Measurements from ENCODE around the gene SPATA7.
A peak's percentile ranks its signal among the peaks of the same experiment; 100 is the strongest.

Gene SPATA7

DNA sequence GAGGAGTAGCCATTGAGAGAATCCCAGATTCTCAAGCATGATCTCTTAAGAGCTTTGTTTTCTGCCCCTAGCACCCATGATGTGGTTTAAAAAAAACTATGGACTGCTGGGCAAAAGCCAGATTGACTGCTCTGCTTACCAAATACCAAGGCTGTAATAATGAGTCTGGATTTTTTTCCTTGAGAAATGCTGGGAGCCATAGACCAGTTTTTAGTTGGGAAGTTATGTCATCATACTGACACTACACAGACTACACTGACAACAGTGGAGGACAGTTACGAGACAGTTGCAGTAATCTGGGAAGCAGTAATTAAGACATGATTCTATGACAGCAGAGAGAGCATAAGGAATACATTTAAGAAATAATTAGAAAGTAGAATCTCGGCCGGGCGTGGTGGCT is 35.8 kb downstream of the SPATA7 start:
- no peak for DNase-seq

DNA sequence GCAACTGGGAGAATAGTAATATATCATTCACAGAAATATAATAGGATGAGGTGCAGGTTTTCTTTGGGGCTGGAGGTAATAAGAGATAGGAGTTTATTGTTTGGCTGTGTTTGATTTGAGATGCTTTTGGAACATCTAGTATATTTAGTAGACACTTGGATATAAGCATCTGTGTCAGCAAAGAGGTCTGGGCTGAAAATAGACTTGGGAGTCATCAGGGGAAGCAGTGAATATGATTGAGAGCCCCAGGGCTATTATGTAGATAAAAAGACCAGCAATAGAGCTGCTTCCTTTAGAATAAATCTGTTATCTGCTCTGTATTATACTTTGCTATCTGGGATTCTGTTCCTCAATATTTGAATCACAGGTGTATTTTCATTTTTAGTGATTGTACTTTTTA is 36.6 kb downstream of the SPATA7 start:
- DNase-seq = no peak

DNA sequence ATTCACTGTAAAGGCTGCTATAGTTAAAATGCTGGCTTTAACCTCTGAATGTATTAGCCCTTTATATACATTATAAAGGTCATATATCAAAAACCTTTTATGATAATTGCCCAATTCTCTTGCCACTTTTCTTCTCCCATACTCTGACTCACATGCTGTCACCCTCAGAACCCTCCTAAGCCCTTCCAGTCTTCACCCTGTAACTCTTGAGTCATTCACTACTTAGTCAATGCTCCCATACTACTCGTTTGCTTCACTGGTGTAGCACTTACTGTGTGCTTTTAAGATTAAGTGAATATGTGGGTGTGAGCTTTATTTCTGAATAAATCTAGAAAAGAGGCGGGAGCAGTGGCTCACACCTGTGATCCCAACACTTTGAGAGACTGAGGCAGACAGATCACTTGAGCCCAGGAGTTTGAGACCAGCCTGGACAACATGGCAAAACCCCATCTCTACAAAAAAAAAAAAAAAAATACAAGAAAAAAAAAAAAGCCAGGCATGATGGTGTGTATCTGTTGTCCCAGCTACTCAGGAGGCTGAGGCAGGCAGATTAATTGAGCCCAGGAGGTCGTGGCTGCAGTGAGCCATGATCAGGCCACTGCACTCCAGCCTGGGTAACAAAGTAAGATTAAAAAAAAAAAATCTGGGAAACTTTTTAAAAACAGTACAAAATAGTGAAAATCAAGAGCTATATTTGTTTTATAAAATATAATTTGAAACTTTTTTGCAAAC is 37.6 kb downstream of the SPATA7 start:
- DNase-seq = no peak

DNA sequence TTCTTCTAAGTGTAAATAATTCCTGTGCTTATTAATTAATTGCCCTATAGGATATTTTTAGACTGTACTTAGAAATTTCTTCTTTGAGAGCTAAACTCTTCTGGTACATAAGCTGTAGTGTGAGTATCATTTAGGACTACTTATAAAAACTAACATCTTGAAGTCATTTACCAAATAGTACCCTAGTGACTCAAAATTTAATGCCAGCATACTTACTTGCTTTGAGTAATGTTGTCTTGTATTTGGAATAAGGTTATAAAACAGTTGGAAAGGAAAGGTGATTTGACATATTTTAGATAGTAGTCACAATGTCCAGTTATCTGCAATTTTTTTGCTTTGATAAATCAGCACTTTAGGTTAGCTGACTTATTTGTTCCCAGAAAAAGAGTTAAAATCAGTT is 39.1 kb downstream of the SPATA7 start:
- no peak for DNase-seq

DNA sequence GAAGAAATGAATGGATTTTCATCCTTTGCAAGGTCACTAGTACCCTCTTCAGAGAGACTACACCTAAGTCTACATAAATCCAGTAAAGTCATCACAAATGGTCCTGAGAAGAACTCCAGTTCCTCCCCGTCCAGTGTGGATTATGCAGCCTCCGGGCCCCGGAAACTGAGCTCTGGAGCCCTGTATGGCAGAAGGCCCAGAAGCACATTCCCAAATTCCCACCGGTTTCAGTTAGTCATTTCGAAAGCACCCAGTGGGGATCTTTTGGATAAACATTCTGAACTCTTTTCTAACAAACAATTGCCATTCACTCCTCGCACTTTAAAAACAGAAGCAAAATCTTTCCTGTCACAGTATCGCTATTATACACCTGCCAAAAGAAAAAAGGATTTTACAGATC is 40.8 kb downstream of the SPATA7 start:
- no peak for DNase-seq

DNA sequence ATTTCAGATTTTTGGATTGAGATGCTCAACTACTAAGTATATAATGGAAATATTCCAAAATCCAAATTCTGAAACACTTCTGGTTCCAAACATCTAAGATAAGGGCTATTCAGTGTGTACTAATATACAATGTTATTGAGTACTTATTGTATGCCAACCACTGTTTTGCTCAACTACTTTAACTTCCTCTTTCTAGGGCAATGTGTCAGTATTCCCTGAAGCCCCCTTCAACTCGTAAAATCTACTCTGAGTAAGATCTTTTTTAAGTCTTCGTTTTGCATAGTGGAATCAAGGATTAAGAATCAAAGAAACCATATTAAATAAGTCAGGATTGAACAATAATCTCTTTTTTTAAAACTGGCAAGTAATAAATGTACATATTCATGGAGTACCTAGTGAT is 45.5 kb downstream of the SPATA7 start:
- DNase-seq = peak; percentile 38

DNA sequence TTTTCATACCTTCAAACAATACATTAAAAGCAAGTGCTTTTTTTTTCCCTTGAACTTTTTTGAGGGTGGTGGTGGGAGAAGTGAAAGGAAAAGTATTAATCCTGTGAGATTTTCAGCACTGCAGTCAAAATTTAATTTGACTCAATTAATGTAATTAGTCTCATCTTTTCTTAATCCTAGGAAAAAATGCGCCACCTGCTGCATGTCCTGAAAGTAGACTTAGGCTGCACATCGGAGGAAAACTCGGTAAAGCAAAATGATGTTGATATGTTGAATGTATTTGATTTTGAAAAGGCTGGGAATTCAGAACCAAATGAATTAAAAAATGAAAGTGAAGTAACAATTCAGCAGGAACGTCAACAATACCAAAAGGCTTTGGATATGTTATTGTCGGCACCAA is 52.2 kb downstream of the SPATA7 start:
- DNase-seq = peak; percentile 24

DNA sequence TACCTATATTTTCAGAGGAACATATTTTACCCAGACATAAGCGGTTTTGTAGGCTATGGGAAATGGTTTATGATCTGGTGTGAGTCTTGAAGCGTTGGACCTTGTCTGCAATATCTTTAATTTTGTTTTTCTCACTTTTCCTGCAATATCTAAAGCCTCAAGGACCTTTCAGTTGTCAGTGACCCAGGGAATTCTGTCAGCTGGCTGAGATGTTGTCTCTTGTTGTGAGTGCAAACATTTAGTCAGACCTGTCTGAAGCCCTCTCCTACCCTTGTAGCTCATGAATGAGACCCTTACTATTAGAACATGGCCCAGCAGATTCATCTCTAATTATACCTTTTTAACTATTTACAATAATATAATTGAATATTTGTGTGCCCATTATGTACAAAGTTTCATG is 53.6 kb downstream of the SPATA7 start:
- no peak for DNase-seq

DNA sequence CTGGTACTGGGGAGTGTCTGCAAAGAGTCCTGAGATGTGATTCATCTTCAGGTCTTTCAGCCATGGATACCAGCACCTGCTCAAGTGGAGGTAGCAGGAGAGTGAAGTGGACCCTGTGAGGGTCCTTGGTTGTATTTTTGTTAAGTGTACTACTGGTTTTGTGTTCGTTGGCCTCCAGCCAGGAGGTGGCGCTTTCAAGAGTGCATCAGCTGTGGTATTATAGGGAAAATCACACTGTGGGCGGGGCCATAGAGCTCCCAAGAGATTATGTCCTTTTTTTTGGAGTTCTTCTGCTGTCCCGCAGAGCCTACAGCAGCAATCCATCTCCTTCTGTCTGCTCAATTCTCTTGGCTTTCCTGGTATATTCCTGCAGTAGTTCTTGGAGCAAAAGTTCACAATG is 66.8 kb downstream of the SPATA7 start:
- no peak for DNase-seq

DNA sequence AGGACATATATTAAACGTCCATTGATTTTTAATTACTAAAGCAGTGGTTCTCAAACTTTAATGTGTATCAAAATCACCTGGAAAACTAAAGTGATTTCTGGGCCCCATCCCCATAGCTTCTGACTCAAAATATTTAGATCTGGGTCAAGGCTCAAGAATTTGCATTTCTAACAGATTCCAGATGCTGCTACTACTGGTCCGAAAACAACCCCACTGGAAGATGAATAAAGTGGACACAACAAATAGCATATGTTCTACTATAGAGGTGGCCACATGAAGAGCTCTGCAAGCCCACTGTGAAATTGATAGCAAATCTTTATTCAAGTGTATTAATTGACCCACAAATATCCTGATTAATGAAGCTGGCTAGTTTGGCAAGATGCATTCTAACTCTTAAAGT is 69.4 kb downstream of the SPATA7 start:
- DNase-seq = no peak

DNA sequence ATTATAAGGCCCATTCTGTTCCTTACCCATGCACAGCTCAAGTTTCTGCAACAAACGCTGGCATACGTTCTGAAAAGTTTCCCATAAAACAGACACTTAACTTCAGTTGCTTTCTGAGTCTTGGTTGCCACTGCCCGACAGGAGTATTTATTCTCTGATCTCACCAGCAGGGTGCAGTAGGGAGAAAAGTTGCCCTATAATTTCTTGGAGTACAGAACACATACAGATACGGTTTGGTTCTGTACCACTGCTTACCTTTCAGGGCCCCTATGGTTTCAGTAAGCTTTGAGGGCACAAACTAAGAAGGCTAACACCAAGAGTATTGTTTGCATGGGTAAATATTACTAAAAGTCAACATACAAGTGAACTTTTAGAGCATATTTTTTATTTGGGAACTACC is 77.9 kb downstream of the SPATA7 start:
- DNase-seq = peak; percentile 42

DNA sequence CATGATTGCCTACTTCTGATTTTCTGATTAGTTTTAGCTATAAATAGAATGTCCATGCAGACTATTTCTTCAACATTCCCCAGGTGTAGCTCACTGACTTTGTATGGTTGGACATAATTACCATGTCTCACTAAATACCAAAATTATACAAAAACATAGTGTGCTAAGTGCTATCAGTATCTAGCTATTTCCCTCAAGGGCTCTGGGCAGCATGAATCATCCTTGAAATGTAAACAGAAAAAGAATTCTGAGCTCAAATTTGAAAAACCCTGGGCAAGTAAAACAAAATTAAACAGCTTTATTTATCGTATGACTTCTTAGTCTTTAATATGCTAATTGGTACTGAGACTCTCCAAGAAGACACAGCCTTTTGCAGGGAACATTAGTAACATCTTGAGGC is 82.9 kb downstream of the SPATA7 start:
- no peak for DNase-seq

DNA sequence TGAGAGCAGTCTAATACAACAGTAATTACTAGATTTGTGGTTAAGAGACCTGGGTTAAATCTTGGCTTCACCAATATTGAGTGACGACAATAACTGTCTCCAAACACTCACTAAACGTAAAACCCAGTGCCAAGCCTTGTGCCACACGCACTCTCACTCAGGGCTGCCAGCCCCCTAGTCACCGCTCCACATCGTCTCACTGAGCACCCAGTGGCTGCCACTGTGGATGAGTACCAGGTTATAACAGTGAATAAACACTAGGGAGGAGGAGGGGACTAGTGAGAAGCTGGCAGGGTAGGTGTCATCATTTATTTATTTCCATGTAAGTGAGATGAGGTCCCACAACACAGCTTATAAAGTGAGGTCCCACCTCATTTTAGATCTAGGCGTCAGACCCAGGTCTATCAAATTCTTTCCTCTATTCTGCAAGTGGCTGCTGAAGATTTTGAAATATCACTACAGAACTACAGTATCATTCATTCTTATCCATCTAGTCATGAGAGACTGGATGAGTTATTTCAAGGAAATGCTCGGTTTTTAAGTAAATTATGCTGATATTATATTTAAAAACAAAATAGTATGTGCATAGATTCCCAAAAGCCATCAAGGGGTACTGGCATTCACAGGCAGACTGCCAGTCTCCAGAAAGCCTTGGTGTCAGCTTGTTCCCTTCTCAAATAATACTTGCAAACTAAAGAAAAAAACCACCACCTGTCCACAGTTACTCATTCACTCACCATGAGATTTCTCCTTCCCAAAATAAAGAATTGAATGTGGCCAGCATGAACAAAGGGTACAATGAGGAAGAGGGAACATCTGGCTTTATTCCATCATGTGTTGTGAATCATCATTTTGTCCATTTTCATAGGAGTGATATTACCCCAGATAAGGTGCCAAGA is 85.3 kb downstream of the SPATA7 start:
- DNase-seq = no peak

DNA sequence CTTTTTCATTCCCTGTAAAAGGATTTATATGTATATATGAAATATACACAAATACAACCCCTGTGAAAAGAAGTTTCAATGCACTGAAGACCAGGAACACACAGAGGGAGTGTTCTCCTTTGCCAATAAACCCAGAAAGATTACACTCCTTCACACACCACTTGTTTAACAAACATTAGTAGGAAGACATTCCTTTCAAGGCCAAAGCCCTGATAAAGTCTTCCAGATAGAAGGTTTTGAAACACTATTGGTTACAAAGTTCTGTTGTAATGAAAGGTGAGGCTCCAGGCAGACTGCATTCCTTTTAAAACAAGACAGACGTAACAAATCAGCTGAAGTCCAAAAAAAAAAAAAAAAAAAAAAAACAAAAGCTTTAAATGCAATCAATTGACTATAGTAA is 88.3 kb downstream of the SPATA7 start:
- no peak for DNase-seq

DNA sequence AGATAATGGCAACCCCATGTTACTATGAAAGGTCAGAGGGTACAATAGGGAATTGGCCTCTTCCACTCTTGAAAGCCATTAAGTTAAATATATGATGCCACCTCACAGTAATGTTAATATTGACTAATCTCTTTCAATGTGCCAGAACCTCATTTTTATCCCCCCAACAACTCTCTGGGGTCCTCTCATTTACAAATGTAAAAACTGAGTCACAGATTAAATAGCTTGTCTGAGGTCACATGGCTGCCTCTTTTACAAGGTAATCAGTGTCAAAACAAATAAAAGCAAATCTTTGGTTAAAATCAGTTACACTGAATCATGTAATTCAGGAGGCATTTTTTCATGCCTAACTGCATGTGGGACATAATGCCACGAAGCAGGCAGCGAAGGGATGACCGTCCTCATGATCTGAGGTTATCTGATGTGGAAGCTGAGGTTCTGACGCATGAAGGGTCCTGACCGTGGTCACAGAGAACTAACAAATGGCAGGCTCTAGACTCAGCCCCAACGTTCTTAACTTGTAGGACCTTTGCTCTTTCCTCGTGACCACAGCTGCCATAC is 90.8 kb downstream of the SPATA7 start:
- DNase-seq = no peak

DNA sequence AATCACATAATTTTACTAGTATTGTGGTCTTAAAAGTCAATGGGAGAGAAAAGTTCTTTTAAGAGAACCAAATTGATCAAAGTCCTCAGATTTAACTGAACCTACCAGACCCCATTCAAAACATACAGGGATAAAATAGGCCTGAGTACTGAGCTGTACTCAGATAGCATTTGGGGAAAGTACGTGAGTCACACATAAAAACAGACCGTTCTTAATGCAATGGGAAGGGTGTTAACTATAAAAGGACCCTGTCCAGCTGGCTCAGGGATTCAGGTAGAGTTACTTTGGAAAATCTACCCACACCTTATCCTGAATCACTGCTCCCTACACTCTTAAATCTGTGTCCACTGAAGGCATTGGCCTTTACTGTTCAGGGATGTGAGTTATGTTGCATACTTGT is 91.4 kb downstream of the SPATA7 start:
- DNase-seq = no peak

DNA sequence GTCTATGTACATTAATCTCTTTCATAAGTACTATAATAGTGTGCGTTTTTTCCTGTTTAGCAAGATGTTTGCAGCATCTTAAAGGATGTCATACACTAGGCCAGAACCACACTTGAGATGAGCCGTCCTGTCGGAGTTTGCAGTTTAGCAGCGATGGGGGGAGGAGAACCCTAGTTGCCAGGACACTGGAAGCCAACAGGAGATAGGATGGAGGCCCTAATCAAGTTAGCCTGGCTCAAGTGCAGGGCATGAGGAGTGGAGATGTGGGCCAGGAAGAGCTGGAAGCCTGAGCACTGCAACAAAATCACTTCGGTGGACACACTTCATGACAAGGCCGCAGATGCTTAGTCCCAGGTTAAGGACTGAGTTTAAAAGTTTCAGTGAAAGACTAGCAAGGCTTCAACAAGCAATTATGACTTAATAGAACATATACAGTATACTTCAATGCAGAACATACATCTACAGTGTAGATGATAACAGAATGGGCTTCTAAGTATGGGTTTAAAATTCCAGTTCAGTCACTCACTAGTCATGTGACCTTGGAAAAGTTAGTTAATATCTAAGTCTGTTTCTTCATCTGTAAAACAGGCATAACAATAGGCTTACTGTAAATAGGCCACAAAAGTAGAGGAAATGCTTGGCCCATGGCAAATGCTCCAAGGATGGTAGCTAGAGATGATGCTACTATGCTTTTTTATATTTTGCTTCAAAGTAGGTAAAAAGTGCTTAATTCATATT is 92.2 kb downstream of the SPATA7 start:
- no peak for DNase-seq

DNA sequence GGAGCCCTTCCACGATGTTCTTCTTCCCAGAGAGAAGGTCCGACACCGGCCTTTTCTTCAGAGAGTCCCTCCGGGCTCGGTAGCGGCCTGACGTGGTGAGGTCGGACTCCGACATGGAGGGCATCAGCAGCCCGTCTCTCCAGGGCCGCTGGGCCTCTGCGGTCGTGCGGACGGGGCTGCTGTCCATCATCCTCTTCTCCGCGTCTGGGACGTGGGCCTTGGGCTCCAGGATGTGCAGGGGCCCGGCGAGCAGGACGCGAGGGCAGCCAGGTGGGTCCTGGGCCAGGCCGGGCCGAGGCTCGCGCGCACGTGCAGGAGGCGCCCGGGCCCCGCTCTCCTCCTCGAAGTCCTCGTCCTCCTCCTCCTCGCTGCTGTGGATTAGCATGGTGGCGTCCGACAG is 93.5 kb downstream of the SPATA7 start:
- DNase-seq = no peak

DNA sequence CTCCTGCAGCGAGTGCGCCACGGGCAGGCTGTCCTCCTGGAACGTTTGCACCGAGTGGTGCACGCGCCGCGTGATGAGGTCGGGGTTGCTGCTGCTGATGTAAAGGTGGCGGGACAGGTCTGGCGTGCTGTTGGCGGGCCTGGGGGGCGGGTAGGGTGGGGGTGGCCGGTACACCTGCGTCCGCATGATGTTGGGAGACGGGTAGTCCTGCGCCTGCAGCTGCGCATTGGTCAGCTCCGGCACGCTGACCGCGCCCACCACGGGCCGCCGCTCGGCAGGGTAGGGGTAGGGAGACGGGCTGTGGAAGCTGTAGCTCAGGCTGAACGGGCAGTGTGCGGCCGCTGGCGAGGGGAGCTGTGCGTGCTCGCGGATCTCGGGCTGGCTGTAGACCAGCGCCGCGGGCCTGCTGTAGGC is 94.1 kb downstream of the SPATA7 start:
- DNase-seq = no peak

DNA sequence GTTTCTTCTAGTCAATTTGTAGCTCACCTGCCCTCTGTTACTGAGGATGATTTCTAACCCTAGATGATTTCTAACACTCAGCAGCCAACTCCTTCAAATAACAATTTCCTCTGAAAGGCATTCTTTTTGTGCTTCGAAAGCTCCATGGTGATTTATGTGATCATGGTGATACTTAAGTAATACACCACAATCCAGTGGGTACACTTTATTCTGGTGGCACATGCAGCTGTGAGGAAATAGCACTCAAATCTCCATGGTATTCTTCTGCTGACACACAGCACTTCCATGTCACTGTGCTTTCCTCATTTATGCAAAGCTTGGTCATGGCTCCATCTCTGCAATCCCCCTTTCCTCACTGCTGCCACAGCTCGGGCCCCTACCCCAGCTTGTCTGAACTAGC is 95.6 kb downstream of the SPATA7 start:
- DNase-seq = no peak

DNA sequence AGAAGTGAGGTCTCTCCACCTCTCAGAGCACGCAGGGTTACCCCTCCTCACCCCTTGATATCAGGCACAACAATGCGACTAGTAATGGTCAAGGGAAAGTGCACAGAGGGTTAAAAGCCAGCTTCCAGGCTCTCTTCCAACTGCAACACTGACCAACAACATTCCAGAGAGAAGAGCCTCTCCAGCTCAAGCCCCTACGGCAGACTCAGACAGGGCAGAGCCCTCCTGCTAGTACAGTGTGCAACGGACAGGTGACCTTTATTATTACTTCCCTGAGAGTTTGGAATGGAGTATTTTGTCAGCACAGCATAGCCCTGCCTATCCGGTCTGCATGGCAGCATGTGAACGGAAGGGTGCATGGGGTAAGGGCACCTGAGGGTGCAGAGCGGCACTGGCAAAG is 96.3 kb downstream of the SPATA7 start:
- DNase-seq = no peak

DNA sequence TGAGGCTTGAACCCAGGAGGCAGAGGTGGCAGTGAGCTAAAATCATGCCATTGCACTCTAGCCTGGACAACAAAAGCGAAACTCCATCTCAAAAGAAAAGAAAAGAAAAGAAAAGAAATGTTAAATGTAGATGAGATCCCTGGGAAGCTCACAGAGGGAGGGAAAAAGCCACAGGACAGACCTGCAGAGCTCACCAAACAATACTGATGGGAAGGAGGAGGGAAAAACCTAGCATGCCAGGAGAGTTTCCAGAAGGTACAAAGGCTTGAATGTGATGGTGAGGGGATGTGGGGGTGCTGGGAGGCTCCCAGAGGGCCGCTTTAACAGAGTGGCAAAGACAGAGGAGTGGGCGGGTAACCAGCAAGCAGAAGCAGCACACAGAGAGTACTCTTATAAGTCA is 97.1 kb downstream of the SPATA7 start:
- no peak for DNase-seq
